ENCODE measurements around the gene TMC7. TPM values are rescaled to one million over a fixed set of nuclear protein-coding genes. Genes with fewer than 3 reads are reported as not detected.

The TMC7 gene
- total RNA-seq, 2 experiments from 2014 or later, result not detected

DNA sequence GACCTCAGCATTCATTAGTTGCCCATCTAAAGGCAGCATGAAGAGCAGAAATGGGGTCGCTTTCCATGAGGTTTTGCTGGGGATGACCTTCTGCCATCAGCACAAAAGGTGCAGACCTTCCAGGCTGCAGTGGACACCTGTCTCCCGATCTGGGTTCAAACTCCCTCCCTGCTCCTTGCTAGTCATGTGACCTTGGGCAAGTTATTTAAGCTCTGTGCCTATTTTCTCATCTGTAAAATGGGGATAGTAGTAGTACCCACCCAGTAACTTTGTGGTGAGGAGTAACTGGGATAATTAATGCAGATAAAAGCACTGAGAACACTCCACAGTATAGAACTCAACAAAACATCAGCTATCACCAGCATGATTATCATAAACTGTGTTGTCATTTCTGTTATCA lies 62.3 kb downstream of the TMC7 start:
- POLR2A ChIA-PET, result no interaction called here
- CTCF ChIA-PET, result no interaction called here
- Mint-ChIP-seq H3K4me3 (no peak overlapping the region), H3K36me3 (ENCODE audit: low read depth) (no peaks in the 10 kb centered on the region), H3K9me3 (ENCODE audit: insufficient read depth) (no peaks in the 10 kb centered on the region), H3K4me1 (ENCODE audit: low read depth) (no peaks in the 10 kb centered on the region), H3K27ac (no peak overlapping the region), H3K27me3 (ENCODE audit: low read depth) (no peaks in the 10 kb centered on the region)
- no peak for ATAC-seq
- DNase-seq, result no peak

DNA sequence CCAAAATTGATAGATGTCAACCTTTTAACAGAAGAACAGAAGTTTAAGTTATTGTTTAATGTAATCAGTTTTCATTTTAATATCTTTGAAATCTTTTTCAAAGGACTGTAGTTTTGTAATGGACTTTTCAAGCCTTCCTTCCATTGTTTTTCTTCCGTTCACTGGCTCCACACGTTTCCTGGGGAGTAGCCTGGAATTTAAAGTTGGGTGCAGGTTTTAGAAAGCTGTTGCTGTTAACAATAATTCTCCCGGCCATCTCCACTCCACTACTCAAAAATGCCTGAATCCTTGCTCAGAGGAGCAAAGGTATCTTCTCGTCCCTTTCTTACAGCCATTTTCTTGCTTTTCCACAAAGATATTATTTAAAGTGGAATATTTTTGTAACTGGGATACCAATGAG lies 79.0 kb downstream of the TMC7 start:
- DNase-seq, result no peak
- CTCF ChIA-PET, result no interaction called here
- Mint-ChIP-seq H3K4me3 (no peak overlapping the region), H3K4me1 (ENCODE audit: low read depth) (peaks cover 7% of the 10 kb centered on the region), H3K9me3 (ENCODE audit: insufficient read depth) (no peaks in the 10 kb centered on the region), H3K36me3 (ENCODE audit: low read depth) (no peaks in the 10 kb centered on the region), H3K27ac (no peak overlapping the region), H3K27me3 (ENCODE audit: low read depth) (peaks cover 2% of the 10 kb centered on the region)
- no peak for ATAC-seq
- POLR2A ChIA-PET, result no interaction called here

DNA sequence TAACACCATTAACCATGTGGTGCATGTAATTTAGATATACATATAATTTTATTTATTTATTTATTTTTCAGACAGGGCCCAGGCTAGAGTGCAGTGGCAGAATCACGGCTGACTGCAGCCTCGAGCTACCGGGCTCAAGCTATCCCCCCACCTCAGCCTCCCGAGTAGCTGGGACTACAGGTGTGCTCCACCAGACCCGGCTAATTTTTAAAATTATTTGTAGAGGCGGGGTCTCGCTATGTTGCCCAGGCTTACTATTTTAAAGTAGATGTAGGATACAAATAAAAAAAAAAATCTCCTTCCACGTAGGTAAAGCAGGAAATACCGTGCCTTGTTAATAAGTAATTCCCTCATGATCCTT lies 83.2 kb downstream of the TMC7 start:
- Mint-ChIP-seq H3K27ac (peak overlapping the region; percentile 97), H3K9me3 (ENCODE audit: insufficient read depth) (no peaks in the 10 kb centered on the region), H3K4me1 (ENCODE audit: low read depth) (peaks cover 21% of the 10 kb centered on the region), H3K4me3 (peak overlapping the region; percentile 89), H3K36me3 (ENCODE audit: low read depth) (no peaks in the 10 kb centered on the region), H3K27me3 (ENCODE audit: low read depth) (no peaks in the 10 kb centered on the region)
- POLR2A ChIA-PET, result interaction anchor here (0.7 to 1.2 kb wide), 6 partner anchors 9 to 1675 kb away, joined by 3 to 4 read pairs (median 4); partner anchors contain the start of genes ARL6IP1, CCP110, RPS15A and THUMPD1
- DNase-seq (no peak), ATAC-seq (no peak)
- CTCF ChIA-PET, result interaction anchor here (1.0 kb wide), 3 partner anchors 19 to 488 kb away, joined by 3 to 7 read pairs (median 5); partner anchors contain the start of genes CCP110 and VPS35L

DNA sequence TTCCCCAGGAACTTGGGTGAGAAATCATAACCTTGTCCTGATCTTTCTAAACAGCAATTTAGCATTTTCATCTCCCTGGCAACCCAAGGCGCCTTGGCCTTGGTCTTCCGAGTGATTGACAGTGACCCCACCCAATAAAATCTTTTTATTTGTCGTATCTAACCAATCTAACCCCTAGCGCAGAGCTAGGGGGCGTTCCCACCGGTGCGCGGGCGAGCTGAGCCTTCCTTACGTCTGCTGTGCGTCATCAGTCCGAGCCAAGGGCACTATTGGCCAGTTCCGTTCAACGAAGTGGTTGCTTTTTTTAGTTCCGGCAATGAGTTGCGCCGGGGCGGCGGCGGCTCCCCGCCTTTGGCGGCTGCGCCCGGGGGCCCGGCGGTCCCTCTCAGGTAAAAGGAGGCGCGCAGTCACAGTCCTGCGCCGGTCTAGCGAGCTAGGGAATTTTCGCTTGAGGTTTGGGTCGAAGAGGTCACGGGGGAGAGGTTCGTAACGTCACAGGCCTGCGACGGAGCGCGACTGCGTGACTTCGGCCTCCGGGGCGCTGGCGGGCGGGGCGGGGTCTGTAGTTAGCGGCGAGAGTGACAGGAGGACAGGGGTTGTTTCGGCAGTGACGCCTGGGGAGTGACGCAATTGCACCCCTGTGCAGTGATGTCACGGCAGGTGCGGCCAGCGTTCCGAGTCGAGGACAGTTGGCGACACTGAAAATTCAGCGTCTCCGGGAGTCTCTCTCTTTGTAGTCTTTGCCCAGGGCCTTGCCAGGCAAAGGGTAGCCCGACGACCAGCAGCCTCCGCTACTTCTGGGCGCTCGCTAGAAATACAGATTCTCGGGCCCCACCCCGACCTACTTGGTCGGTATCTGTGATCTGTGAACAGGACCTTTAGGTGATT lies 83.9 kb downstream of the TMC7 start, which contains the start of gene COQ7:
TSS of gene COQ7 (plus strand) at position 266 of the 888 bp plus-strand sequence. CDS start at position 317, 51 bp downstream.
- peak within 1 kb of the TSS; percentile 97 for H3K27ac Mint-ChIP-seq
- ChIA-PET POLR2A (interaction anchor here (0.7 to 1.2 kb wide), 6 partner anchors 9 to 1674 kb away, joined by 3 to 4 read pairs (median 4); partner anchors contain the start of genes ARL6IP1, CCP110, RPS15A and THUMPD1), CTCF (interaction anchor here (0.7 to 1.0 kb wide), 5 partner anchors 18 to 488 kb away, joined by 3 to 7 read pairs (median 3); partner anchors contain the start of genes CCP110 and VPS35L)
- ATAC-seq (peak; percentile 94), DNase-seq (peak; percentile 99)
- H3K4me1 Mint-ChIP-seq (ENCODE audit: low read depth), result peaks cover 21% of the 10 kb centered on the region
- peak within 1 kb of the TSS; percentile 89 for H3K4me3 Mint-ChIP-seq
- H3K36me3 Mint-ChIP-seq (ENCODE audit: low read depth), result no peaks in the 10 kb centered on the region
- no peaks in the 10 kb centered on the region for H3K9me3 Mint-ChIP-seq (ENCODE audit: insufficient read depth)
- H3K27me3 Mint-ChIP-seq (ENCODE audit: low read depth), result no peaks in the 10 kb centered on the region

DNA sequence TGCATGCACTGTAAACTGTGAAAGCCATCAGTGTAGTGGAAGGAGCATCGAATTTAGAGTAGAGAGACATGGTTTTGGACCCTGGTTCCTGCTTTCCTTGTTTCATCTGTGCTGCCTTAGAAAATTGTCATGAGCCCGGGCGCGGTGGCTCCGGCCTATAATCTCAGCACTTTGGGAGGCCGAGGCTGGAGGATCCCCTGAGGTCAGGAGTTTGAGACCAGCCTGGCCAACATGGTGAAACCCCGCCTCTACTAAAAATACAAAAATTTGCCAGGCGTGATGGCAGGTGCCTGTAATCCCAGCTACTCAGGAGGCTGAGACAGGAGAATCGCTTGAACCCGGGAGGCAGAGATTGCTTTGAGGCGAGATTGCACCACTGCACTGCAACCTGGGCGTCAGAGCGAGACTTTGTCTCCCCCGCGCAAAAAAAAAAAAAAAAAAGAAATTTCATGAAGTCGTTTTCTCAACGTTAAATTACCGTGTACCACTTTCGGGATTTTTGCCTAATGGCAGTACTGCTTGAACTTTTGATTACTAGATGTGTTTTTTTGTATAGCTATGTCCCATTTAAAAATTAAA lies 84.6 kb downstream of the TMC7 start:
- Mint-ChIP-seq H3K9me3 (ENCODE audit: insufficient read depth) (no peaks in the 10 kb centered on the region), H3K27me3 (ENCODE audit: low read depth) (no peaks in the 10 kb centered on the region), H3K27ac (peak overlapping the region; percentile 97), H3K4me1 (ENCODE audit: low read depth) (peaks cover 21% of the 10 kb centered on the region), H3K4me3 (peak overlapping the region; percentile 89), H3K36me3 (ENCODE audit: low read depth) (no peaks in the 10 kb centered on the region)
- ChIA-PET POLR2A (interaction anchor here (0.6 to 1.2 kb wide), 3 partner anchors 19 to 487 kb away, joined by 3 to 4 read pairs (median 4); partner anchors contain the start of genes CCP110 and VPS35L), CTCF (interaction anchor here (0.6 to 1.0 kb wide), 3 partner anchors 17 to 450 kb away, joined by 3 read pairs; no protein-coding TSS in a partner anchor)
- DNase-seq, result no peak
- ATAC-seq, result no peak

DNA sequence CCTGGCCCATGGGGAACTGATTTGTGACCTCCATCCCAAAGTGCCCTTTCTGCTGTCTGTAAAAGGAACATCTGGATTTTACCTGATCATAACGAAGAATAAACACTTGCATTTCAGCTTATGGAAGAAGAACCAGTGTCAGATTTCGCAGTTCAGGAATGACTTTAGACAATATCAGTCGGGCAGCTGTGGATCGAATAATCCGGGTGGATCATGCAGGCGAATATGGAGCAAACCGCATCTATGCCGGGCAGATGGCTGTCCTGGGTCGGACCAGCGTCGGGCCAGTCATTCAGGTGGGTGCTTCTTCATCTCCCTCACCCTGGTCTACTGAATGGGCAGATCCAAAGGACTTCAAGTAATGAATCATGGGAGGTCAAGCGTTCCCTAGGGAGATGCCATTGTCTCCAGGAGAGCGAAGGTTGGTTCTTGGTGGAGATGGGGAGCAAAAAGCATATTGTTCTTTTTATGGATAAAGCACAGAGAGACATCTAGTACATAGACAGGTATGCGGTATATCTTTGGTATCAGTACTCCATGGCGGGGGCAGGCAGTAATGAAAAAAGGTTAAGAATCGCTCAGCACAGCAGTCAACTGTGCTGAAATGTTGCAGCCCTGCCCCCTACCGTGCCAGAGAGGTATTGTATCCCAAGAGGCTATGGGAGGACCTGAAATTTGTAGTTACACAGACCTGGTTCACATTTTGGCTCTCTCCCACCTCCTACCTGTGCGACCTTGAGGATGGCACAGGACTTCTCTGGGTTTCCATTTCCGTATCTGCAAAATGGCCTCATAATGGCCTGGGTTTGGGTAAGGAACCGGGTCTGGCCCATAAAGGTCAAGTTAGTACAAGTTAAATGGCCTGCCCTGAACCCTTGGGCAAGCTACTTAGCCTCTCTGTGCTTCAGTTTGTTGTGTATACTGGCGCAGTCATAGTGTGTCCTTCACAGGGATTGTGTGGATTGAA lies 88.4 kb downstream of the TMC7 start:
- Mint-ChIP-seq H3K36me3 (ENCODE audit: low read depth) (peaks cover 9% of the 10 kb centered on the region), H3K9me3 (ENCODE audit: insufficient read depth) (no peaks in the 10 kb centered on the region), H3K27me3 (ENCODE audit: low read depth) (no peaks in the 10 kb centered on the region), H3K27ac (no peak overlapping the region), H3K4me3 (no peak overlapping the region), H3K4me1 (ENCODE audit: low read depth) (peaks cover 16% of the 10 kb centered on the region)
- ChIA-PET CTCF (interaction anchor here (1.0 to 1.3 kb wide), 3 partner anchors 9 to 89 kb away, joined by 3 to 7 read pairs (median 4); partner anchors contain the start of gene TMC7), POLR2A (no interaction called here)
- ATAC-seq (no peak), DNase-seq (peak; percentile 72)

DNA sequence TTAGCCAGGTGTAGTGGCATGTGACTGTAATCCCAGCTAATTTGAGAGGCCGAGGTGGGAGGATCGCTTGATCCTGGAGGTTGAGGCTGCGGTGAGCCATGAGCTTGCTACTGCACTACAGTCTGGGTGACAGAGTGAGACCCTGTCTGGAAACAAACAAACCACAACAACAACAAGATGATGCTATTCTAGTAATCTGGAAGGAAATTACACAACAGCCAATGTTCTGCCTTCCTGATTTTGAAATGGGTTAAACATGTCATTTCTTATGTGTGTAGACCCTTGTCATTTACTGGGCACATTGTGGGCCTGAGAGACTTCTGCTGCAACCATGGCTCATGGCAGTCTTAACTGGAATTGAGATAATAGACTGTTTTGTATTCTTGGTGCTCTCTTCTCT lies 89.6 kb downstream of the TMC7 start:
- Mint-ChIP-seq H3K27ac (no peak overlapping the region), H3K36me3 (ENCODE audit: low read depth) (peaks cover 9% of the 10 kb centered on the region), H3K4me1 (ENCODE audit: low read depth) (peaks cover 9% of the 10 kb centered on the region), H3K9me3 (ENCODE audit: insufficient read depth) (no peaks in the 10 kb centered on the region), H3K27me3 (ENCODE audit: low read depth) (no peaks in the 10 kb centered on the region), H3K4me3 (no peak overlapping the region)
- ChIA-PET POLR2A (no interaction called here), CTCF (interaction anchor here (1.2 to 1.3 kb wide), 2 partner anchors 13 to 90 kb away, joined by 4 to 7 read pairs; partner anchors contain the start of gene TMC7)
- no peak for DNase-seq
- ATAC-seq, result no peak

DNA sequence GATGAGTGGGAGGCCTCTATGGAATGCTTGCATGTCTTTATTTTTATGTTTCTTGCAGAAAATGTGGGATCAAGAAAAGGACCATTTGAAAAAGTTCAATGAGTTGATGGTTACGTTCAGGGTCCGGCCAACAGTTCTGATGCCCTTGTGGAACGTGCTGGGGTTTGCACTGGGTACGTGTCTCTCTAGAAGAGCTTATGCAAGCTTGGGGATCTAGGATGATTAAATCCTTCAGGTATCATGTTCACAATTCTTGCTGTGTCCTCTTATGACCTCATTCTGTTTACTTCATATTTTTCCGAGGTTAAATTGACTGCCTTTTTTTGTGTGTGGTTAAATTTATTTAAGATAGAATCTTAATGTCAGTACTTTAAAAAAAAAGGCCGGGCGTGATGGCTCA lies 90.1 kb downstream of the TMC7 start:
- no peaks in the 10 kb centered on the region for H3K9me3 Mint-ChIP-seq (ENCODE audit: insufficient read depth)
- ChIA-PET CTCF (no interaction called here), POLR2A (no interaction called here)
- H3K27ac Mint-ChIP-seq, result no peak overlapping the region
- no peak for DNase-seq
- no peaks in the 10 kb centered on the region for H3K27me3 Mint-ChIP-seq (ENCODE audit: low read depth)
- H3K4me3 Mint-ChIP-seq, result no peak overlapping the region
- no peak for ATAC-seq
- peaks cover 4% of the 10 kb centered on the region for H3K4me1 Mint-ChIP-seq (ENCODE audit: low read depth)
- peaks cover 12% of the 10 kb centered on the region for H3K36me3 Mint-ChIP-seq (ENCODE audit: low read depth)

DNA sequence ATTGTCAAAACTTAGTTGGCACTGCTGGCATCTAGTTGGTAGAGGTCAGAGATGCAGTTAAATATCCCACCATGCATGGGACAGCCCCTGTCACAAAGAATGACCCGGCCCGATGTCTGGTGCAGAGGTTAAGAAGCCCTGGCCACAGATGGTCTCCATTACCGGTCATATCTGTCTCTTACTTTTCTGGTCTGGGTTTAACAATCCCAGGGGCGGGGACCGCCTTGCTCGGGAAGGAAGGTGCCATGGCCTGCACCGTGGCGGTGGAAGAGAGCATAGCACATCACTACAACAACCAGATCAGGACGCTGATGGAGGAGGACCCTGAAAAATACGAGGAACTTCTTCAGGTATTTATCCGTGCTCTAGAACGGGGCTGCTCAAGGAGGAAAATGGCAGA lies 91.8 kb downstream of the TMC7 start:
- no peak overlapping the region for H3K4me3 Mint-ChIP-seq
- DNase-seq (no peak), ATAC-seq (no peak)
- H3K27me3 Mint-ChIP-seq (ENCODE audit: low read depth), result no peaks in the 10 kb centered on the region
- no peaks in the 10 kb centered on the region for H3K4me1 Mint-ChIP-seq (ENCODE audit: low read depth)
- H3K9me3 Mint-ChIP-seq (ENCODE audit: insufficient read depth), result no peaks in the 10 kb centered on the region
- ChIA-PET POLR2A (interaction anchor here (1.3 kb wide), 1 partner anchor 8 kb away, joined by 4 read pairs; the partner anchor contains the start of gene COQ7), CTCF (no interaction called here)
- no peak overlapping the region for H3K27ac Mint-ChIP-seq
- peaks cover 17% of the 10 kb centered on the region for H3K36me3 Mint-ChIP-seq (ENCODE audit: low read depth)

DNA sequence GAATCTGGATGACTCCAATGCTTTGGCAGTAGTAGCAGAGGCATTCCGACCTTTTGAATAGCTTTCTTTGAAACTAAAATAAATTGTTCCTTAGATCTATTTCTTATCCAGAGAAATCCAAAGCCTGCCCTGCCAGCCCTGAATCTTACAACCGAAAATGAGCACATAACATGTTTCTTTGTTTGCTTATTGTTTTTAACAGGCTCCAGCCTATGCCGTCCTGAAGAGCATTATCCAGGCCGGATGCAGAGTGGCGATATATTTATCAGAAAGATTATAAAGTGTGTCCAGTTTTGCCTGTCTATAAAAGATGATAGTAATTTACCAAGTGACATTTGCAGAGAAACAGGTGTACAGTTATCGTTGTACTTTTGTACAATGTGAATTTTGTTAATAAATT lies 94.1 kb downstream of the TMC7 start:
- no peaks in the 10 kb centered on the region for H3K27me3 Mint-ChIP-seq (ENCODE audit: low read depth)
- H3K4me1 Mint-ChIP-seq (ENCODE audit: low read depth), result no peaks in the 10 kb centered on the region
- no peak overlapping the region for H3K4me3 Mint-ChIP-seq
- no peak overlapping the region for H3K27ac Mint-ChIP-seq
- CTCF ChIA-PET, result interaction anchor here (1.9 kb wide), 1 partner anchor 8 kb away, joined by 13 read pairs; no protein-coding TSS in a partner anchor
- no peaks in the 10 kb centered on the region for H3K9me3 Mint-ChIP-seq (ENCODE audit: insufficient read depth)
- POLR2A ChIA-PET, result no interaction called here
- ATAC-seq, result no peak
- H3K36me3 Mint-ChIP-seq (ENCODE audit: low read depth), result peaks cover 30% of the 10 kb centered on the region
- no peak for DNase-seq

DNA sequence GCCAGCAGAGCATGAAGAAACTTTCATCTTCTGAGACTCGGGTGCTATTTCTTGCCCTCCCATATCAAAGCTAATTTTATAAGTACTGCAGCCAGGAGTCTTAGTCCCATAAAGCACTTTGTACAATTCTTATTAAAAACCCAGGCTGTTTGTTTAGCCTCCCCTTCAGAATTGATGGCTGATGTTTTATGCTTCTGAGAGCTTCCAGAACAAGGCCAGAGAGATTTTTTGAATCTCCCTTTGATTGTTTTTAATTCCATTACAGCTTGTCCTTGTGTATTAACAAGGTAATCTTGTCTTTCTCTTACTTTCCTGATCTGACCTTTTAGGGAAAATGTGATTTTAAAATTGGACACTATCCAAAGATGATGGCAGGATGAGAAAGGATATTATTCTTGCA lies 99.9 kb downstream of the TMC7 start:
- Mint-ChIP-seq H3K9me3 (ENCODE audit: insufficient read depth) (no peaks in the 10 kb centered on the region), H3K27me3 (ENCODE audit: low read depth) (peaks cover 9% of the 10 kb centered on the region), H3K27ac (no peak overlapping the region), H3K36me3 (ENCODE audit: low read depth) (peaks cover 19% of the 10 kb centered on the region), H3K4me3 (no peak overlapping the region), H3K4me1 (ENCODE audit: low read depth) (peaks cover 7% of the 10 kb centered on the region)
- ChIA-PET POLR2A (no interaction called here), CTCF (interaction anchor here (4.4 kb wide), 1 partner anchor 419 kb away, joined by 42 read pairs; no protein-coding TSS in a partner anchor)
- no peak for DNase-seq
- ATAC-seq, result no peak

Data from activated CD8-positive, alpha-beta T cell treated with anti-CD3 and anti-CD28 coated beads, Interleukin-2, amount 10 ng/mL, durations not matched to agents 7 days and 5 days (primary cell).